ENCODE measurements around the gene NTRK2.
A peak's percentile ranks its signal among the peaks of the same experiment; 100 is the strongest.

Gene NTRK2

GRCh38 chr9:84669288-84670137 lies at the start of gene NTRK2:
NTRK2 (plus strand) TSS chr9:84669729; CDS start chr9:84670749, 1,020 bp downstream.
- no peak for DNase-seq

- DNase-seq = no peak
Observed at GRCh38 chr9:84620338-84620737, 49.2 kb upstream of the NTRK2 start.

- DNase-seq = no peak
Observed at GRCh38 chr9:84621811-84622210, 47.7 kb upstream of the NTRK2 start.

- no peak for DNase-seq
Observed at GRCh38 chr9:84622981-84623380, 46.5 kb upstream of the NTRK2 start.

GRCh38 chr9:84636436-84636835 lies 33.1 kb upstream of the NTRK2 start:
- DNase-seq = no peak

GRCh38 chr9:84642553-84643141 lies 26.9 kb upstream of the NTRK2 start:
- no peak for DNase-seq

GRCh38 chr9:84647699-84648098 lies 21.8 kb upstream of the NTRK2 start:
- no peak for DNase-seq

- no peak for DNase-seq
Observed at GRCh38 chr9:84652496-84653120, 16.9 kb upstream of the NTRK2 start.

- no peak for DNase-seq
Observed at GRCh38 chr9:84655447-84655846, 14.1 kb upstream of the NTRK2 start.

GRCh38 chr9:84659313-84659712 lies 10.2 kb upstream of the NTRK2 start:
- no peak for DNase-seq

- no peak for DNase-seq
Observed at GRCh38 chr9:84659773-84660172, 9.8 kb upstream of the NTRK2 start.

GRCh38 chr9:84667571-84668195 lies 1.8 kb upstream of the NTRK2 start:
- DNase-seq = peak; percentile 24

GRCh38 chr9:84668196-84669012 lies 1.1 kb upstream of the NTRK2 start:
- DNase-seq = peak; percentile 64

- no peak for DNase-seq
Observed at GRCh38 chr9:84669013-84669287, 579 bp upstream of the NTRK2 start.

GRCh38 chr9:84670138-84671041 lies 861 bp downstream of the NTRK2 start:
- no peak for DNase-seq

- DNase-seq = no peak
Observed at GRCh38 chr9:84671586-84672521, 2.3 kb downstream of the NTRK2 start.

- DNase-seq = no peak
Observed at GRCh38 chr9:84673806-84674205, 4.3 kb downstream of the NTRK2 start.

GRCh38 chr9:84677080-84677479 lies 7.6 kb downstream of the NTRK2 start:
- DNase-seq = no peak

GRCh38 chr9:84679571-84679970 lies 10.0 kb downstream of the NTRK2 start:
- no peak for DNase-seq

- DNase-seq = no peak
Observed at GRCh38 chr9:84681516-84682285, 12.2 kb downstream of the NTRK2 start.
